ENCODE data around the gene B3GNT5.

The B3GNT5 gene

GRCh38 chr3:183317271-183317670 is 64.2 kb downstream of the B3GNT5 start:
- DNase-seq (ENCODE audit: low read depth in 2 of 2, low spot score in 1 of 2), result no peak

DNA sequence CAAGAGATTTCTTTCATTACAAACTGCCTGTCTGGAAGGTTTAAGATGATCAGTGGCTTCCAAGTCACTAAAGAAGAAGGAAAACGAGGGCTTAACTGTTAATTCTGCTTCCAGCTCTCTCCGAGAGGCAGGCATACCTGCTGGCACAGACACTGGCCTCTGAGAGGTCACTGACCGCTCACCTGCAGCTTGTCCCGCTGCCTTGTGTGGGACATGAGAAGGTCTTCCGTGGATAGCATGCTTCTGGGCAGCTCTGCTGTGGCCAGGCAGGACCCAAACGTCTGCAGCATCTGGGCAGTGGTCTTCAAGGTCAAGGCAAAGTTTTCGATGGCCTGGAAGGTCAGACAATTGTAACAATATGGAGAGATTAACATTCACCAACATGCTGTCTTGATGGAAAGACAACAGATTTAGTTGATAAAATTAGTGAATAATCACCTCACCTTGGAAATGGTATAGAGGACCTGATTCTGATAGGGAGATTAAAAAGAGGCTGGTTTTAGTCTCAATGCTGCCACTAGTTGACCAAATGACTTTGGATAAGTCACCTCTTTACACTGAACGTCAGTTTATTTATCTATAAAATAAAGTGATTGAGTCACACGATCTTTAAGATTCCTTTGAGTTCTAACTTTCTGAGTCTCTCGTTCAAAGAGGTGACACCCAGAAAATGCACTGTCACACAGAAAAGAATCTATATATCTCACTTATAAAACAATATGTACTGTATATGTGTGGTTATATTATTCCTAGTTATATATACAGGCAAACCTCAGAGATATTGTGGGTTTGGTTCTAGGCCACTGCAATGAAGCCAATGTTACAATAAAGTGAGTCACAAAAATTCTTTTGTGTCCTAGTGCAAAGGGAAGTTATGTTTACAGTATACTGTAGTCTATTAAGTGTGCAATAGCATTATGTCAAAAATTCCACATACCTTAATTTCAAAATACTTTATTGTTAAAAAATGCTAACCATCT is 65.1 kb downstream of the B3GNT5 start:
- no peak for DNase-seq (ENCODE audit: low read depth in 2 of 2, low spot score in 1 of 2)

DNA sequence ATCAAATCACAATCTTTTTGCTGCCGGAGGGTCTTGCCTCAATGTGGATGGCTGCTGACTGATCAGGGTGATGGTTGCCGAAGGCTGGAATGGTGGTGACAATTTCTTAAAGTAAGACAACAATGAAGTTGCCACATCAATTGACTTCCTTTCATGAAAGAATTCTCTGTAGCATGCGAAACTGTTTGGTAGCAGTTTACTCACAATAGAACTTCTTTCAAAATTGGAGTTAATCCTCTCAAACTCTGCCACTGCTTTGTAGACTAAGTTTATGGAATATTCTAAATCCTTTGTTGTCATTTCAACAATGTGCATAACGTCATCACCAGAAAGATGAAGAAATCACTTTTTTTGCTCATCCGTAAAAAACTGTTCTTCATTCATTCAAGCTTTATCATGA is 65.8 kb downstream of the B3GNT5 start:
- DNase-seq (ENCODE audit: low read depth in 2 of 2, low spot score in 1 of 2), result no peak

DNA sequence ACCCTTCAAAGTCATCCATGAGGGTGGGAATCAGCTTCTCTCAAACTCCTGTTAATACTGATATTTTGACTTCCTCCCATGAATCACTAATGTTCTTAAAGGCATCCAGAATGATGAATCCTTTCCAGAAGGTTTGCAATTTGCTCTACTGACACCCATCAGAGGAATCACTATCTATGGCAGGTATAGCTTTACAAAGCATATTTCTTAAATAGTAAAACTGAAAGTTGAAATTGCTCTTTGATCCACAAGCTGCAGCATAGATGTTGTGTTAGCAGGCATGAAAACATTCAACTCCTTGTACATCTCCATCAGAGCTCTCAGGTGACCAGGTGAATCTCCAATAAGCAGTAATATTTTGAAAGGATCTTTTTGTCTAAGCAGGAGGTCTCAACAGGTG is 66.3 kb downstream of the B3GNT5 start:
- no peak for DNase-seq (ENCODE audit: low read depth in 2 of 2, low spot score in 1 of 2)

Data from stimulated activated CD8-positive, alpha-beta memory T cell treated with anti-CD3 and anti-CD28 coated beads, Interleukin-4, amount 100 ng/mL, for 4 hours (primary cell).